PC-9 (cell line): ENCODE data around the gene PCDHA12. TPM values are rescaled to one million over a fixed set of nuclear protein-coding genes. Genes with fewer than 3 reads are reported as not detected.

Source experiments
- BruUV-seq: library from RNA; stranded (reverse); fragments of 400-500 nt; replicated peaks from 2 replicates; lab custom pipeline; 2021; lab: Mats Ljungman, UMichigan
- CTCF ChIA-PET: fragments of 300-600 bp; sonication (Branson Sonifier 250); formaldehyde crosslinking; loops from one replicate; lab custom pipeline; 2022; ENCODE audit warnings: antibody characterized with exemption; lab: Charles Lee
- POLR2A ChIA-PET: fragments of 300-600 bp; sonication (Branson Sonifier 250); formaldehyde crosslinking; loops from one replicate; lab custom pipeline; 2022; ENCODE audit warnings: antibody characterized with exemption; ENCODE audit not compliant: unreplicated experiment; lab: Charles Lee
- DNase-seq, 2 experiments: peaks; one replicate each; pipeline versions ENCODE4 v3.0.0 to v3.0.0-alpha.2; 2015 to 2022; ENCODE audit warnings: mixed read lengths in 1 of 2
- H2AFZ ChIP-seq: fragments of 200-600 bp; sonication (generic); 2 replicates; pipeline ENCODE4 v1.8.1; 2017; ENCODE audit warnings: antibody characterized with exemption
- H3F3A ChIP-seq: fragments of 200-600 bp; sonication (generic); 2 replicates; pipeline ENCODE4 v1.8.1; 2017; ENCODE audit warnings: antibody characterized with exemption, mild to moderate bottlenecking, low read depth; ENCODE audit not compliant: insufficient read depth
- H3K27ac ChIP-seq: fragments of 200-600 bp; sonication (generic); 2 replicates; pipeline ENCODE4 v1.6.1; 2016; ENCODE audit warnings: mixed run types
- H3K27me3 ChIP-seq: fragments of 200-600 bp; sonication (generic); 2 replicates; pipeline ENCODE4 v1.6.1; 2016; ENCODE audit warnings: low read depth, mixed run types; ENCODE audit not compliant: insufficient read depth
- H3K36me3 ChIP-seq: fragments of 200-600 bp; sonication (generic); 2 replicates; pipeline ENCODE4 v1.6.1; 2016; ENCODE audit warnings: low read depth, mixed run types
- H3K4me1 ChIP-seq: fragments of 200-600 bp; sonication (generic); replicated peaks from 2 replicates; pipeline ENCODE4 v1.6.1; 2016; ENCODE audit warnings: mixed run types; ENCODE audit not compliant: insufficient read depth
- H3K4me2 ChIP-seq: fragments of 200-600 bp; sonication (generic); 2 replicates; pipeline ENCODE4 v1.6.1; 2017; ENCODE audit warnings: mixed run types
- H3K4me3 ChIP-seq: fragments of 200-600 bp; sonication (generic); 2 replicates; pipeline ENCODE4 v1.6.1; 2016; ENCODE audit warnings: mixed run types
- H3K79me2 ChIP-seq: fragments of 200-600 bp; sonication (generic); 2 replicates; pipeline ENCODE4 v1.6.1; 2017; ENCODE audit warnings: low read depth, mixed run types
- H3K9me2 ChIP-seq: fragments of 200-600 bp; sonication (generic); 2 replicates; pipeline ENCODE4 v1.8.1; 2017; ENCODE audit warnings: mild to moderate bottlenecking; ENCODE audit not compliant: insufficient read depth
- H3K9me3 ChIP-seq: fragments of 200-600 bp; sonication (generic); 2 replicates; pipeline ENCODE4 v1.8.1; 2016; ENCODE audit warnings: low read depth; ENCODE audit not compliant: insufficient read depth
- H4K20me1 ChIP-seq: fragments of 200-600 bp; sonication (generic); 2 replicates; pipeline ENCODE4 v1.8.1; 2017; ENCODE audit not compliant: insufficient read depth
- EZH2 ChIP-seq: fragments of 200-600 bp; sonication (generic); IDR thresholded peaks from 2 replicates; pipeline ENCODE4 v1.8.0; 2017; ENCODE audit warnings: antibody characterized with exemption, low read depth
- intact Hi-C: fragments of 100-400 bp; cut with micrococcal nuclease; formaldehyde crosslinking; loops from one replicate; pipeline ENCODE4 v1.10.0; 2022; ENCODE audit not compliant: unreplicated experiment
- total RNA-seq: library from RNA; stranded (reverse); gene quantifications from 2 replicates; pipeline ENCODE4 v1.2.3, GENCODE V29; 2021
- TF ChIP-seq, protein P1 (sequence below): fragments of 200-600 bp; sonication (generic); conservative IDR thresholded peaks from 2 replicates; pipeline ENCODE4 v1.6.1; 2017; ENCODE audit warnings: mixed run types, antibody characterized with exemption, mild to moderate bottlenecking, moderate library complexity

The PCDHA12 gene
- total RNA-seq, 1 experiment from 2014 or later: not detected

DNA sequence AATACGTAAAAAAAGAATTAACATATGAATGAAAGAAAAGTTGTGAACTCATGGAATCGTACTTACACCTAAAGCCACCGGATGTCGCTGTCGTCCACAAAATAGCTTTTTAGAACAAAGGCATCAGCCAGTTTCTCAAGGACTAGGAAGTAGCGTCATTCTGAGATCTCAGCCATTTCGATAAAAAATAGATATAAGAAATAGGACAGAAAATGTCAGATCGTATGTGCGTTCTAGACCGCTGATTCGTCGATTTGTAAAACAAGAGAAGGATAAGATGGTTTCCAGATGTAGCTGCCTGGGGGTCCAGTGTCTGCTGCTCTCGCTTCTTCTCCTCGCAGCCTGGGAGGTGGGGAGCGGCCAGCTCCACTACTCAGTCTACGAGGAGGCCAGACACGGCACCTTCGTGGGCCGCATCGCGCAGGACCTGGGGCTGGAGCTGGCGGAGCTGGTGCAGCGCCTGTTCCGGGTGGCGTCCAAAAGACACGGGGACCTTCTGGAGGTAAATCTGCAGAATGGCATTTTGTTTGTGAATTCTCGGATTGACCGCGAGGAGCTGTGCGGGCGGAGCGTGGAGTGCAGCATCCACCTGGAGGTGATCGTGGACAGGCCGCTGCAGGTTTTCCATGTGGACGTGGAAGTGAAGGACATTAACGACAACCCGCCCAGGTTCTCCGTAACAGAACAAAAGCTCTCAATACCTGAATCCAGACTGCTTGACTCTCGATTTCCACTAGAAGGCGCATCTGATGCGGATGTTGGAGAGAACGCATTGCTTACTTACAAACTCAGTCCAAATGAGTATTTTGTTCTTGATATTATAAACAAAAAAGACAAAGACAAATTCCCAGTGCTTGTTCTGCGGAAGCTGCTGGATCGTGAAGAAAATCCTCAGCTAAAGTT, 19.1 kb upstream of the PCDHA12 start, which contains the start of gene PCDHA10:
Gene PCDHA10, plus strand, starts transcription at position 126 of the 903 bp plus-strand sequence. Its CDS starts 152 bp downstream, at position 278.
- no peak for DNase-seq

DNA sequence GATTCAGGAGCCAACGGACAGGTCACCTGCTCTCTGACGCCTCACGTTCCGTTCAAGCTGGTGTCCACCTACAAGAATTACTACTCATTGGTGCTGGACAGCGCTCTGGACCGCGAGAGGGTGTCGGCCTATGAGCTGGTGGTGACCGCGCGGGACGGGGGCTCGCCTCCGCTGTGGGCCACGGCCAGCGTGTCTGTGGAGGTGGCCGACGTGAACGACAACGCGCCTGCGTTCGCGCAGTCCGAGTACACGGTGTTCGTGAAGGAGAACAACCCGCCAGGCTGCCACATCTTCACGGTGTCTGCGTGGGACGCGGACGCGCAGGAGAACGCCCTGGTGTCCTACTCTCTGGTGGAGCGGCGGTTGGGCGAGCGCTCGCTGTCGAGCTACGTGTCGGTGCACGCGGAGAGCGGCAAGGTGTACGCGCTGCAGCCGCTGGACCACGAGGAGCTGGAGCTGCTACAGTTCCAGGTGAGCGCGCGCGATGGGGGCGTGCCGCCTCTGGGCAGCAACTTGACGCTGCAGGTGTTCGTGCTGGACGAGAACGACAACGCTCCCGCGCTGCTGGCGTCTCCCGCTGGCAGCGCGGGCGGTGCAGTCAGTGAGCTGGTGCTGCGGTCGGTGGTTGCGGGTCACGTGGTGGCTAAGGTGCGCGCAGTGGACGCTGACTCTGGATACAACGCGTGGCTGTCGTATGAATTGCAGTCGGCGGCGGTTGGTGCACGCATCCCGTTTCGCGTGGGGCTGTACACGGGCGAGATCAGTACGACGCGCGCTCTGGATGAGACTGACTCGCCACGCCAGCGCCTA, 17.7 kb upstream of the PCDHA12 start:
- no TSS peak for BruUV-seq
- no peaks in the 10 kb centered on the region for H3F3A ChIP-seq
- intact Hi-C loops: no loop called here
- H3K79me2 ChIP-seq: no peaks in the 10 kb centered on the region
- H3K4me3 ChIP-seq: no peak overlapping the region
- H3K27me3 ChIP-seq: no peaks in the 10 kb centered on the region
- no peaks in the 10 kb centered on the region for H3K4me1 ChIP-seq
- ChIA-PET CTCF (no interaction called here), POLR2A (no interaction called here)
- no peaks in the 10 kb centered on the region for H3K9me2 ChIP-seq
- no peak overlapping the region for H3K4me2 ChIP-seq
- H2AFZ ChIP-seq: no peak overlapping the region
- H3K36me3 ChIP-seq: no peaks in the 10 kb centered on the region
- TF ChIP-seq, protein P1, sequence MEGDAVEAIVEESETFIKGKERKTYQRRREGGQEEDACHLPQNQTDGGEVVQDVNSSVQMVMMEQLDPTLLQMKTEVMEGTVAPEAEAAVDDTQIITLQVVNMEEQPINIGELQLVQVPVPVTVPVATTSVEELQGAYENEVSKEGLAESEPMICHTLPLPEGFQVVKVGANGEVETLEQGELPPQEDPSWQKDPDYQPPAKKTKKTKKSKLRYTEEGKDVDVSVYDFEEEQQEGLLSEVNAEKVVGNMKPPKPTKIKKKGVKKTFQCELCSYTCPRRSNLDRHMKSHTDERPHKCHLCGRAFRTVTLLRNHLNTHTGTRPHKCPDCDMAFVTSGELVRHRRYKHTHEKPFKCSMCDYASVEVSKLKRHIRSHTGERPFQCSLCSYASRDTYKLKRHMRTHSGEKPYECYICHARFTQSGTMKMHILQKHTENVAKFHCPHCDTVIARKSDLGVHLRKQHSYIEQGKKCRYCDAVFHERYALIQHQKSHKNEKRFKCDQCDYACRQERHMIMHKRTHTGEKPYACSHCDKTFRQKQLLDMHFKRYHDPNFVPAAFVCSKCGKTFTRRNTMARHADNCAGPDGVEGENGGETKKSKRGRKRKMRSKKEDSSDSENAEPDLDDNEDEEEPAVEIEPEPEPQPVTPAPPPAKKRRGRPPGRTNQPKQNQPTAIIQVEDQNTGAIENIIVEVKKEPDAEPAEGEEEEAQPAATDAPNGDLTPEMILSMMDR: no peak
- TF ChIP-seq EZH2: no peak
- no peak overlapping the region for H3K27ac ChIP-seq
- no peaks in the 10 kb centered on the region for H4K20me1 ChIP-seq
- DNase-seq: no peak
- peaks cover 4% of the 10 kb centered on the region; the same call in 1 of the 2 replicates for H3K9me3 ChIP-seq

More for the DNA sequence above, 19.1 kb upstream of the PCDHA12 start, which contains the start of gene PCDHA10:
- H3K4me1 ChIP-seq: no peaks in the 10 kb centered on the region
- no peaks in the 10 kb centered on the region for H3K9me2 ChIP-seq
- no peaks in the 10 kb centered on the region for H3K79me2 ChIP-seq
- ChIA-PET CTCF (no interaction called here), POLR2A (no interaction called here)
- TF ChIP-seq EZH2: no peak
- TF ChIP-seq, protein P1: peak; percentile 25; the same call in 1 of the 2 replicates
- intact Hi-C loops: no loop called here
- no peaks in the 10 kb centered on the region for H3K36me3 ChIP-seq
- peaks cover 4% of the 10 kb centered on the region; the same call in 1 of the 2 replicates for H3K9me3 ChIP-seq
- no peak within 1 kb of the TSS for H3K4me3 ChIP-seq
- H4K20me1 ChIP-seq: no peaks in the 10 kb centered on the region
- no peak within 1 kb of the TSS for H2AFZ ChIP-seq
- no TSS peak for BruUV-seq
- no peaks in the 10 kb centered on the region for H3F3A ChIP-seq
- no peak within 1 kb of the TSS for H3K4me2 ChIP-seq
- no peak within 1 kb of the TSS for H3K27ac ChIP-seq
- H3K27me3 ChIP-seq: no peaks in the 10 kb centered on the region

DNA sequence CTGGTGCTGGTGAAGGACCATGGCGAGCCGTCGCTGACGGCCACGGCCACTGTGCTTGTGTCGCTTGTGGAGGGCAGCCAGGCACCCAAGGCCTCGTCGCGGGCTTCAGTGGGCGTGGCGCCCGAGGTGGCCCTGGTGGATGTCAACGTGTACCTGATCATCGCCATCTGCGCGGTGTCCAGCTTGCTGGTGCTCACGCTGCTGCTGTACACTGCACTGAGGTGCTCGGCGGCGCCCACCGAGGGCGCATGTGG, 17.2 kb upstream of the PCDHA12 start:
- Histone ChIP-seq H3K4me3 (no peak overlapping the region), H2AFZ (no peak overlapping the region), H3K9me2 (no peaks in the 10 kb centered on the region), H4K20me1 (no peaks in the 10 kb centered on the region), H3K27ac (no peak overlapping the region), H3K36me3 (no peaks in the 10 kb centered on the region), H3K79me2 (no peaks in the 10 kb centered on the region), H3K27me3 (no peaks in the 10 kb centered on the region), H3F3A (no peaks in the 10 kb centered on the region), H3K9me3 (peaks cover 4% of the 10 kb centered on the region; the same call in 1 of the 2 replicates), H3K4me2 (no peak overlapping the region), H3K4me1 (no peaks in the 10 kb centered on the region)
- TF ChIP-seq, protein P1: no peak
- no peak for TF ChIP-seq EZH2
- no TSS peak for BruUV-seq
- ChIA-PET POLR2A (no interaction called here), CTCF (no interaction called here)
- DNase-seq: no peak
- intact Hi-C loops: no loop called here
